ENCODE results near the gene SERINC2. TPM values are rescaled to one million over a fixed set of nuclear protein-coding genes. Genes with fewer than 3 reads are reported as not detected.

Gene SERINC2
- total RNA-seq, 2 donors from 2014 or later = 0.70 to 3.8 TPM

- no peaks in the 10 kb centered on the region for H3K36me3 ChIP-seq
- TF ChIP-seq, protein P1, sequence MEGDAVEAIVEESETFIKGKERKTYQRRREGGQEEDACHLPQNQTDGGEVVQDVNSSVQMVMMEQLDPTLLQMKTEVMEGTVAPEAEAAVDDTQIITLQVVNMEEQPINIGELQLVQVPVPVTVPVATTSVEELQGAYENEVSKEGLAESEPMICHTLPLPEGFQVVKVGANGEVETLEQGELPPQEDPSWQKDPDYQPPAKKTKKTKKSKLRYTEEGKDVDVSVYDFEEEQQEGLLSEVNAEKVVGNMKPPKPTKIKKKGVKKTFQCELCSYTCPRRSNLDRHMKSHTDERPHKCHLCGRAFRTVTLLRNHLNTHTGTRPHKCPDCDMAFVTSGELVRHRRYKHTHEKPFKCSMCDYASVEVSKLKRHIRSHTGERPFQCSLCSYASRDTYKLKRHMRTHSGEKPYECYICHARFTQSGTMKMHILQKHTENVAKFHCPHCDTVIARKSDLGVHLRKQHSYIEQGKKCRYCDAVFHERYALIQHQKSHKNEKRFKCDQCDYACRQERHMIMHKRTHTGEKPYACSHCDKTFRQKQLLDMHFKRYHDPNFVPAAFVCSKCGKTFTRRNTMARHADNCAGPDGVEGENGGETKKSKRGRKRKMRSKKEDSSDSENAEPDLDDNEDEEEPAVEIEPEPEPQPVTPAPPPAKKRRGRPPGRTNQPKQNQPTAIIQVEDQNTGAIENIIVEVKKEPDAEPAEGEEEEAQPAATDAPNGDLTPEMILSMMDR (IDR thresholded peaks at IDR 0.05) = no peak
Measured at GRCh38 chr1:31442648-31442994, 29.6 kb downstream of the SERINC2 start.

DNA sequence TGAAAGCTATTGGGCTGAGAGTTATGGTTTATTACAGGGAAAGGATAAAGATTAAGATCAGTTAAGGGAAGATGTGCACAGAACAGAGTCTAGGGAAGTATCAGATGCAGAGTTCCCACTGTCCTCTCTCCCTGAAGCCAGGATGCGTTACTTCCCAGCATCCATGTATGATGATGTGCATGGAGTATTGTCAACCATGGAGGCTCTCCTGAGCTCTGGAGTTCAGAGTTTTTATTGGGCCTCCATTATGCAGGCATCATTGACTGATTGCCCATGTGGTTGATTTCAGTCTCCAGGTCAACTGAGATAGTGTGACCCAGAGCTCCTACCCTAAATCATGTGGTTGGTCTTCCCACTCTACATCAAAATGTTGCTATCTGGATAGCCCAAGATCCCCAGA lies 30.7 kb downstream of the SERINC2 start:
- Histone ChIP-seq H3K27ac (no peak overlapping the region), H3K27me3 (no peaks in the 10 kb centered on the region), H3K4me1 (no peaks in the 10 kb centered on the region), H3K4me3 (no peak overlapping the region), H3K36me3 (no peaks in the 10 kb centered on the region), H3K9me3 (peaks cover 0 to 6% of the 10 kb centered on the region in 2 donors)
- DNase-seq (ENCODE audit: low spot score) = no peak
- TF ChIP-seq, protein P1 (IDR thresholded peaks at IDR 0.05) = no peak

More at GRCh38 chr1:31442648-31442994, 29.6 kb downstream of the SERINC2 start:
- no peak overlapping the region for H3K4me3 ChIP-seq
- no peak for DNase-seq (ENCODE audit: low spot score)
- no peaks in the 10 kb centered on the region for H3K4me1 ChIP-seq
- no peak overlapping the region for H3K27ac ChIP-seq
- no peaks in the 10 kb centered on the region for H3K27me3 ChIP-seq
- peaks cover 0 to 6% of the 10 kb centered on the region in 2 donors for H3K9me3 ChIP-seq

DNA sequence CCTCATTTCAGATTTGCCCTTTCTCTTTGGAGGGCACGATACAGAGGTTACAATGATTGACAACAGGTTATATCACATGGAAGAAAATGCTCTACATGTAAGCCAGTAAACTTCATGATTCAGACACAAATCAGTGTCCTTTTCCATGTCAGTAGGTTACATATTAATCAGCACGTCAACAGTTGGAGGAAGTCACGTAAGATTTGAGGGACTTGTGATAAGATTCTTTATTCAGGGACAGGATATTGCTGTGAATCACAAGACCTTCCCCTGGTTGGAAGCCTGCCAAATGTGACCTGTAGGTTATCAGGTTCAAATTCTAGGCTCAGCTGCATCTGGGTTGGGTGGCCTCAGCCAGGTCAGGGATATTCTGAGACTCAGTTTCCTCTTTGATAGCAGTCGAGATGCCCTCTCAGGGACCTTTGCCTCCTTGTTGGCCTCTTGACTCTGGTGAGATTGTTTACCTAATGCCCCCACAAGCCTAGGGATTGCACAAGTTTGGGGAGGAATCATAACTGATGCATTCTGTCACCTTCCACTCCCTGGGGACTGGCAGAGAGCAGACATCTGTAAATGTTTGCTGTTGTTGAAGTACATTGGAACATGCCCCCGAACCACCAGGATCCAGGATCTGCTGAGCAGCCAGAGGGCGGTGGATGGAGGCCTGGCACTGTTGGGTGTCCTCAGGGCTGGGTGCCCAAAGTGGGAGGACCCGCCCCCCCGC lies 31.9 kb downstream of the SERINC2 start:
- H3K27me3 ChIP-seq = no peaks in the 10 kb centered on the region
- no peak for DNase-seq (ENCODE audit: low spot score)
- H3K9me3 ChIP-seq = peaks cover 0 to 6% of the 10 kb centered on the region in 2 donors
- no peaks in the 10 kb centered on the region for H3K4me1 ChIP-seq
- TF ChIP-seq, protein P1 (IDR thresholded peaks at IDR 0.05) = no peak
- no peak overlapping the region for H3K27ac ChIP-seq
- H3K36me3 ChIP-seq = no peaks in the 10 kb centered on the region
- no peak overlapping the region for H3K4me3 ChIP-seq

GRCh38 chr1:31445951-31446350 lies 32.9 kb downstream of the SERINC2 start:
- Histone ChIP-seq H3K9me3 (peaks cover 0 to 10% of the 10 kb centered on the region in 2 donors), H3K27me3 (no peaks in the 10 kb centered on the region), H3K4me1 (no peaks in the 10 kb centered on the region), H3K36me3 (no peaks in the 10 kb centered on the region), H3K4me3 (no peak overlapping the region), H3K27ac (no peak overlapping the region)
- TF ChIP-seq, protein P1 (IDR thresholded peaks at IDR 0.05) = no peak
- no peak for DNase-seq (ENCODE audit: low spot score)

DNA sequence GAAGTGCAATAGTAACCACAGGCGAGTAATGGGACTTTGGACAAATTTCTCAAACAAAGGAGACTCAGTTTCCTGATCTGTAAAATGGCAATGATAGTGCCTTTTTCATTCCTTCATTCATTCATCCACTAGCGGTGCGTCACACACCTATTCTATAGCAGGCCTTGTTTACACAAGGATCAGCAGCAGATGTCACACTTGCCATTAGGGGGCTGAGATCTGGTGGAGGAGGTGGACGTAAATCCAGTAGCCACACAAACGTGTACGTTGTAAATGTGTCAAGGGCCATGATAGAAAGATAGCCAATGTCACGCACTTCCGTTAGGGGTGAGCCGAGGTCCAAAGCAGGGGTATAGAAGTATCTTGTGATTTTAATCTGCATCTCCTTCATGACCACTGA lies 34.2 kb downstream of the SERINC2 start:
- Histone ChIP-seq H3K4me3 (no peak overlapping the region), H3K27ac (no peak overlapping the region), H3K36me3 (no peaks in the 10 kb centered on the region), H3K9me3 (peaks cover 0 to 18% of the 10 kb centered on the region in 2 donors), H3K4me1 (no peaks in the 10 kb centered on the region), H3K27me3 (no peaks in the 10 kb centered on the region)
- TF ChIP-seq, protein P1 (IDR thresholded peaks at IDR 0.05) = no peak
- DNase-seq (ENCODE audit: low spot score) = no peak

All from right atrium auricular region (tissue), 2 donors.